ENCODE measurements around the gene XPR1. TPM values are rescaled to one million over a fixed set of nuclear protein-coding genes. Genes with fewer than 3 reads are reported as not detected.

Gene XPR1
- polyA plus RNA-seq, 1 donor (not counting 4 experiments of a cell fraction or from before 2014, with no cell fraction given): 40.0 TPM

GRCh38 chr1:180785291-180785690 is 153.5 kb downstream of the XPR1 start:
- FAIRE-seq (no peak), DNase-seq (ENCODE audit: low read depth, low spot score) (no peak)
- Histone ChIP-seq H3K27me3 (ENCODE audit: control insufficient read depth, extremely low read depth, insufficient read depth, low read length) (no peaks in the 10 kb centered on the region), H3K4me2 (ENCODE audit: control insufficient read depth, extremely low read depth, insufficient read depth, low read depth, low read length) (no peak overlapping the region), H3K9ac (ENCODE audit: control insufficient read depth, extremely low read depth, insufficient read depth, low read length) (no peak overlapping the region), H3K9me1 (ENCODE audit: control insufficient read depth, extremely low read depth, insufficient read depth, low read length) (no peaks in the 10 kb centered on the region), H3K4me3 (ENCODE audit: control insufficient read depth in 2 of 3, extremely low read depth in 1 of 3, insufficient read depth in 2 of 3, low read depth in 1 of 3, low read length in 3 of 3) (no peak overlapping the region), H3K9me3 (ENCODE audit: control insufficient read depth, low read depth, low read length) (no peaks in the 10 kb centered on the region), H3K27ac (ENCODE audit: control insufficient read depth, insufficient read depth, low read length) (no peak overlapping the region), H3K4me1 (ENCODE audit: control insufficient read depth, extremely low read depth, insufficient read depth, low read length) (no peaks in the 10 kb centered on the region), H3K79me2 (ENCODE audit: control insufficient read depth, insufficient read depth, low read length) (no peaks in the 10 kb centered on the region), H4K20me1 (ENCODE audit: control insufficient read depth, extremely low read depth, insufficient read depth, low read length) (no peaks in the 10 kb centered on the region), H3K36me3 (ENCODE audit: control insufficient read depth in 2 of 2, extremely low read depth in 1 of 2, insufficient read depth in 2 of 2, low read length in 2 of 2) (no peaks in the 10 kb centered on the region), H2AFZ (ENCODE audit: control insufficient read depth, low read length) (no peak overlapping the region)
- dilution Hi-C loops (cut with MboI; ENCODE audit: extremely low pct_ligation_motif_present, low sequenced_read_pairs): no loop called here
- no peak for TF ChIP-seq EZH2 (IDR thresholded peaks at IDR 0.05; ENCODE audit: low read length)
- TF ChIP-seq, protein P1, sequence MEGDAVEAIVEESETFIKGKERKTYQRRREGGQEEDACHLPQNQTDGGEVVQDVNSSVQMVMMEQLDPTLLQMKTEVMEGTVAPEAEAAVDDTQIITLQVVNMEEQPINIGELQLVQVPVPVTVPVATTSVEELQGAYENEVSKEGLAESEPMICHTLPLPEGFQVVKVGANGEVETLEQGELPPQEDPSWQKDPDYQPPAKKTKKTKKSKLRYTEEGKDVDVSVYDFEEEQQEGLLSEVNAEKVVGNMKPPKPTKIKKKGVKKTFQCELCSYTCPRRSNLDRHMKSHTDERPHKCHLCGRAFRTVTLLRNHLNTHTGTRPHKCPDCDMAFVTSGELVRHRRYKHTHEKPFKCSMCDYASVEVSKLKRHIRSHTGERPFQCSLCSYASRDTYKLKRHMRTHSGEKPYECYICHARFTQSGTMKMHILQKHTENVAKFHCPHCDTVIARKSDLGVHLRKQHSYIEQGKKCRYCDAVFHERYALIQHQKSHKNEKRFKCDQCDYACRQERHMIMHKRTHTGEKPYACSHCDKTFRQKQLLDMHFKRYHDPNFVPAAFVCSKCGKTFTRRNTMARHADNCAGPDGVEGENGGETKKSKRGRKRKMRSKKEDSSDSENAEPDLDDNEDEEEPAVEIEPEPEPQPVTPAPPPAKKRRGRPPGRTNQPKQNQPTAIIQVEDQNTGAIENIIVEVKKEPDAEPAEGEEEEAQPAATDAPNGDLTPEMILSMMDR (optimal IDR thresholded peaks at IDR 0.05 in 1 of 3, IDR thresholded peaks at IDR 0.05 in 1 of 3, conservative IDR thresholded peaks at IDR 0.05 in 1 of 3; ENCODE audit: extremely low read depth in 1 of 3, insufficient read depth in 2 of 3, low read length in 3 of 3): no peak

- Histone ChIP-seq H3K9me1 (ENCODE audit: control insufficient read depth, extremely low read depth, insufficient read depth, low read length) (no peaks in the 10 kb centered on the region), H4K20me1 (ENCODE audit: control insufficient read depth, extremely low read depth, insufficient read depth, low read length) (no peaks in the 10 kb centered on the region), H2AFZ (ENCODE audit: control insufficient read depth, low read length) (no peak overlapping the region), H3K4me3 (ENCODE audit: control insufficient read depth in 2 of 3, extremely low read depth in 1 of 3, insufficient read depth in 2 of 3, low read depth in 1 of 3, low read length in 3 of 3) (no peak overlapping the region), H3K4me2 (ENCODE audit: control insufficient read depth, extremely low read depth, insufficient read depth, low read depth, low read length) (no peak overlapping the region), H3K36me3 (ENCODE audit: control insufficient read depth in 2 of 2, extremely low read depth in 1 of 2, insufficient read depth in 2 of 2, low read length in 2 of 2) (no peaks in the 10 kb centered on the region), H3K9me3 (ENCODE audit: control insufficient read depth, low read depth, low read length) (no peaks in the 10 kb centered on the region), H3K79me2 (ENCODE audit: control insufficient read depth, insufficient read depth, low read length) (no peaks in the 10 kb centered on the region), H3K4me1 (ENCODE audit: control insufficient read depth, extremely low read depth, insufficient read depth, low read length) (no peaks in the 10 kb centered on the region), H3K27me3 (ENCODE audit: control insufficient read depth, extremely low read depth, insufficient read depth, low read length) (no peaks in the 10 kb centered on the region), H3K9ac (ENCODE audit: control insufficient read depth, extremely low read depth, insufficient read depth, low read length) (no peak overlapping the region), H3K27ac (ENCODE audit: control insufficient read depth, insufficient read depth, low read length) (no peak overlapping the region)
- DNase-seq (ENCODE audit: low read depth, low spot score) (no peak), FAIRE-seq (no peak)
- no peak for TF ChIP-seq EZH2 (IDR thresholded peaks at IDR 0.05; ENCODE audit: low read length)
- TF ChIP-seq, protein P1 (optimal IDR thresholded peaks at IDR 0.05 in 1 of 3, IDR thresholded peaks at IDR 0.05 in 1 of 3, conservative IDR thresholded peaks at IDR 0.05 in 1 of 3; ENCODE audit: extremely low read depth in 1 of 3, insufficient read depth in 2 of 3, low read length in 3 of 3): no peak
- dilution Hi-C loops (cut with MboI; ENCODE audit: extremely low pct_ligation_motif_present, low sequenced_read_pairs): no loop called here
Observed at GRCh38 chr1:180785887-180786286, 154.1 kb downstream of the XPR1 start.

Data from keratinocyte (primary cell).